Measurements from ENCODE around the gene TTC34.

The TTC34 gene

DNA sequence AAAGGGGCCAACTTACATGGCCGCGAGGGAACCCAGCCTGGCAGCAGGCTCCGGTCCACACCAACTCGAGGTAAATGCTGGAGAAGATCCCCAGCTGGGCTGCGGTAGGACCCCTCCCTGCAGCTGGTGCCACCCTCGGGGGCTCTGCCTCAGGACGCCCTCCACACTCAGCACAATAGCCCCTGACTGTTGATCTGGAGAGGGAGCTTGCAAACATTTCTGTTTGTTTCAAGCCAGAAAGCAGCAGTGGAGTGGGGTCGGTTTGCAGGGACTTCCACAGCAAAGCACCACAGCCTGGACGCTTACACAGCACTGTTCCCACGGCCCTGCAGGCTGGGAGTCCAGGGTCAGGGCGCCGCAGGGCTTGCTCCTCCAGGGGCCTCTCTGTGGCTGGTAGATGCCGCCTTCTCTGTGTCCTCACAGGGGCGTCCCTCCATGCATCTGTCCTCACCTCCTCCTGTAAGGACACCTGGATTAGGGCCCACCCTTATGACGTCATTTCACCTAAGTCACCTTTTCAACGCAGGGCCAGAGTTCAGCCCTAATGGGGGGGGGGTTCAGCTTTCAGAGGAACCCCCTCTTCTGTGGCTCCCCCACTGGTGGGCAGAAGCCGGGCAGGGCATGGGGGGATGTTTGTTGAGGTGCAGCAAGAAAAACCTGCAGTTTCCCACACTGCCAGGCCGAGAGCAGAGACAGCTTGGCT lies 24.1 kb upstream of the TTC34 start:
- Mint-ChIP-seq H3K36me3 (ENCODE audit: insufficient read depth) (no peaks in the 10 kb centered on the region), H3K27ac (ENCODE audit: low read depth) (no peak overlapping the region), H3K4me1 (peaks cover 4% of the 10 kb centered on the region), H3K4me3 (no peak overlapping the region), H3K9me3 (peaks cover 6% of the 10 kb centered on the region), H3K27me3 (peaks cover 24% of the 10 kb centered on the region)
- no peak for ATAC-seq (replicated peaks; ENCODE audit: extremely low read depth, poor library complexity, severe bottlenecking)
- DNase-seq (ENCODE audit: low spot score in 2 of 2): no peak

DNA sequence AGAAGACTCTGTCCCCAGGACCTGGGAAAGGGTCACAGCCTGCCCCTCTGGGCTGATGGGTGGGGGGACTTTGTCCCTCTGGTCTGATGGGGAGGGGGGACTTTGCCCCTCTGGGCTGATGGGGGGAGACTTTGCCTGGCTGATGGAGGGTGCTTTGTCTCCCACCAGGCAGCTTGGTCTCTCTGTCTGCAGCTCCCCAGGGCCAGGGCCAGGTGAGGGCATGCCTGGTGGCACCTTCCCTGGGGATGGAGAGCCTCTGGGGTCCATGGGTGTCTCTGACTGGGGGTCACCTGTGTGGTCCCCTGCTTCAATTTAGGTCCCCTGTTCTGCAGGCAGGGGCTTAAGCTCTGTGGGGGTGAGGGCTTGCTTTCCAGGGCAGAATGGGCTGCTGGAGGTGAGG lies 23.5 kb upstream of the TTC34 start:
- H3K27ac Mint-ChIP-seq (ENCODE audit: low read depth): no peak overlapping the region
- DNase-seq (ENCODE audit: low spot score in 2 of 2): no peak
- ATAC-seq (replicated peaks; ENCODE audit: extremely low read depth, poor library complexity, severe bottlenecking): no peak

DNA sequence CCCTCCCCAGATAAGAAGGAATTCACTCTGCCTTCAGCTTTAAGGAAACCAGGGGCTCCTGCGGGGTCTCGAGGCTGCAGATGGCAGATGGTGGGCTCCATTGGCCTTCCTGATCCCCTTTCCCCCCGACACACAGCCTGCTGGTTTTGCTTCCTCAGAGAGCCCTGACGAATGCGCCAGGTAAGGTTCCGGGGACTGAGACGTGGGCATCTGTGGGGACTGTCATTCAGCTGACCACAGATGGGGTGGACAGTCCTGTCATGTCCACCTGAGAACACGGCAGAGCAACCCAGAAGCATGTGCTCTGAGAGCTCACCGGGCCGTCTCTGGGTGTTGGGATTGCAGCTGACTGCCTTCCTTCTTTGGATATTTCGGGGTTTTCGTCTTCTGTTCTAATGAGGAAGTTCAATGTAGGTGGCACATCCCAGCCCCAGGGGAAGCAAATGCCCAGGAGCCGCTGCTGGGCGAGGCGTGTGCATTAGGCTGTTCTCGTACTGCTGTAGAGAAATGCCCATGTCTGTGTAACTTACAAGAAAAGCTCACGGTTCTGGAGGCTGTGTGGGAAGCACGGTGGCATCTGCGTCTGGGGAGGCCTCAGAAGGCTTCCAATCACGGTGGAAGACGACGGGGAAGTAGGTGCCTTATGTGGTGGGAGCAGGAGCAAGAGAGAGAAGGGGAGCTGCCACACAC lies 22.6 kb upstream of the TTC34 start:
- no peak for ATAC-seq (replicated peaks; ENCODE audit: extremely low read depth, poor library complexity, severe bottlenecking)
- peaks cover 4% of the 10 kb centered on the region for H3K4me1 Mint-ChIP-seq
- H3K4me3 Mint-ChIP-seq: no peak overlapping the region
- peaks cover 6% of the 10 kb centered on the region for H3K9me3 Mint-ChIP-seq
- DNase-seq (ENCODE audit: low spot score in 2 of 2): no peak
- H3K27ac Mint-ChIP-seq (ENCODE audit: low read depth): no peak overlapping the region
- H3K36me3 Mint-ChIP-seq (ENCODE audit: insufficient read depth): no peaks in the 10 kb centered on the region
- peaks cover 24% of the 10 kb centered on the region for H3K27me3 Mint-ChIP-seq

More for the DNA sequence above, 23.5 kb upstream of the TTC34 start:
- peaks cover 6% of the 10 kb centered on the region for H3K9me3 Mint-ChIP-seq
- H3K4me1 Mint-ChIP-seq: peaks cover 4% of the 10 kb centered on the region
- H3K27me3 Mint-ChIP-seq: peaks cover 24% of the 10 kb centered on the region
- H3K4me3 Mint-ChIP-seq: no peak overlapping the region
- H3K36me3 Mint-ChIP-seq (ENCODE audit: insufficient read depth): no peaks in the 10 kb centered on the region

DNA sequence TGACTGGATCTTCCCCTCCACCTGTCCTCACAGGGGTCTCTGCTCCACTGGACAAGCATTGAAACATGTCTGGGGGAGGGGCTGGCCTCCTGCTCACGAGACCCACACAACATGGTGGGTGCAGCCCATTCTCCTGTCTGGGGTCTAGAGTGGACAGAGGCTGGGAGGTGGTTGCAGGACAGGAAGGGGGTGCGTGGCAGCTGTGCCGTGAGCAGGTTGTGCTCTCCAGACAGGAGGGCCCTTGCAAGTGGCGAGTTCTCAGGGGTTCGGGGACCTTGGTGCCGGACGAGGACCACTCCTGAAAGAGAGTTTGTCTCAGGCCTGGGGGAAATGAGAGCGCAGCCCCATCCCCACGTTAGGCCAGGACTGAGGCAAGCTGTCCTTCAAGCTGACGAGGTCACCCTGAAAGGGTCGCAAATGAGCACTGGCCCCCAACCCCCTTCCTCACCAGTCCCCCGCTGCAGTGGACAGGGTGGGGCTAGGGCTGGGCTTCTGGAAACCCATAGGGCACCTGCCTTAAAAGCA lies 21.2 kb upstream of the TTC34 start:
- Mint-ChIP-seq H3K4me1 (peaks cover 4% of the 10 kb centered on the region), H3K36me3 (ENCODE audit: insufficient read depth) (no peaks in the 10 kb centered on the region), H3K4me3 (no peak overlapping the region), H3K9me3 (peaks cover 4% of the 10 kb centered on the region), H3K27me3 (peaks cover 36% of the 10 kb centered on the region), H3K27ac (ENCODE audit: low read depth) (no peak overlapping the region)
- ATAC-seq (replicated peaks; ENCODE audit: extremely low read depth, poor library complexity, severe bottlenecking) (no peak), DNase-seq (ENCODE audit: low spot score in 2 of 2) (no peak)

DNA sequence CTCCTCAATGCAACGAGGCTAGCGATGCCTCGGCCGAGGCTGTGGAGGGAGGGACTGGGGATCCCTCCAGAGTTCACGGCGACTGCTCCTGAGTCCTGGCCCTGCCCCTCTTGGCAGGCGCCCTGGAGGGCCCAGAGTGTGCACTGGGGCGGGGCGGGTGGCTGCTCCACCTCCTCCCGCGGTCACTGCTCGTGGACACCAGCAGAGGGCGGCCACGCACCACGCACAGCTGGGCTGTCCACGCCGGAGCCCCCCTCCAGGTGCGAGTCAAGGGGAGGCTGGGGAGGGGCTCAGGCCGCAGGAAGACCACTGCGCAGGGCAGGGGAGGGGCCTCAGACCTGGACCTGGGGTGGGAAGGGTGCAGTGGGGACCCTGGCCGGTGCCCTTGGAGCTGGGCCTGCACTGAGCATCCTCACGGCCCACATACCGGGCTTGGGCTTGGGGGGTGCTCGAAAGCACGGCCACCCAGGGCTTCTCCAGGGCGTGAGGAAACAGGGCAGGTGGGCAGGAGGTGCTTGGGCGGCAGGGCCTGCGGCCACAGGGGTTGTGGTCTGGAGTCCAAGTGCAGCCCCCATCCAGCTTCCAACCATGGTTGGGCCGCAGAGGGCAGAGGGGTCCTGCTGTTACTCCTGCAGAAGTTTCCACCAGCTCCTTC lies 20.6 kb upstream of the TTC34 start:
- H3K4me3 Mint-ChIP-seq: no peak overlapping the region
- DNase-seq (ENCODE audit: low spot score in 2 of 2) (no peak), ATAC-seq (replicated peaks; ENCODE audit: extremely low read depth, poor library complexity, severe bottlenecking) (no peak)
- H3K9me3 Mint-ChIP-seq: no peaks in the 10 kb centered on the region
- no peaks in the 10 kb centered on the region for H3K36me3 Mint-ChIP-seq (ENCODE audit: insufficient read depth)
- H3K27me3 Mint-ChIP-seq: peaks cover 37% of the 10 kb centered on the region
- no peak overlapping the region for H3K27ac Mint-ChIP-seq (ENCODE audit: low read depth)
- H3K4me1 Mint-ChIP-seq: peaks cover 4% of the 10 kb centered on the region

DNA sequence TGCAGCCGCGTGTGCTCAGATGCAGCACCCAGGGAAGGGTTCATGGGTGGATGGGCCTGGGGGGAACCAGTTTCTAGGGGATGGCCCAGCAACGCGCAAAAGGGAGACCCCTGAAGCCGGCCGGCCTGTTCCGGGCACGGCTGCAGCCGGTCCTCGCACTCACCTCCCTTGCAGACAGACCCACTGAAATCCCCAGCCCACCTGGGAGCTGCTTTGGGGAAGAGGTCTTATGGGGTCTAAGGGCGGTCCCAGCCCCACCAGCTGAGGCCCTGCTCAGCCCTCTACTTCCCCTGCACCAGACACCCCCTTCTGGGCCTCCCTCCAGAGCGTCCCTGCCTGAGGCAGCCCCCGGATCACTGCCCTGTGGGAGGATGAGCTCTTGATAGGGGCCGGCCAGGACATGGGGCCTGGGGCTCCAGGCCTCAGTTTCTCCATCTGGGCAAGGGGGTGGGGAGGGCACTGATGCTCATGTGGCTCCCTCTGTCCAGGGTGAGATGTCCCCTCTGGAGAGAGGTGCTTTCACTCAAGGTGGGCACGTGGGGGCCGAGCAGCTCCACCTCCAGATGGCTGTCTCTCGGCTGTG lies 20.0 kb upstream of the TTC34 start:
- peaks cover 37% of the 10 kb centered on the region for H3K27me3 Mint-ChIP-seq
- DNase-seq (ENCODE audit: low spot score in 2 of 2) (no peak), ATAC-seq (replicated peaks; ENCODE audit: extremely low read depth, poor library complexity, severe bottlenecking) (no peak)
- H3K27ac Mint-ChIP-seq (ENCODE audit: low read depth): no peak overlapping the region
- no peak overlapping the region for H3K4me3 Mint-ChIP-seq
- H3K4me1 Mint-ChIP-seq: peaks cover 4% of the 10 kb centered on the region
- H3K36me3 Mint-ChIP-seq (ENCODE audit: insufficient read depth): no peaks in the 10 kb centered on the region
- no peaks in the 10 kb centered on the region for H3K9me3 Mint-ChIP-seq

DNA sequence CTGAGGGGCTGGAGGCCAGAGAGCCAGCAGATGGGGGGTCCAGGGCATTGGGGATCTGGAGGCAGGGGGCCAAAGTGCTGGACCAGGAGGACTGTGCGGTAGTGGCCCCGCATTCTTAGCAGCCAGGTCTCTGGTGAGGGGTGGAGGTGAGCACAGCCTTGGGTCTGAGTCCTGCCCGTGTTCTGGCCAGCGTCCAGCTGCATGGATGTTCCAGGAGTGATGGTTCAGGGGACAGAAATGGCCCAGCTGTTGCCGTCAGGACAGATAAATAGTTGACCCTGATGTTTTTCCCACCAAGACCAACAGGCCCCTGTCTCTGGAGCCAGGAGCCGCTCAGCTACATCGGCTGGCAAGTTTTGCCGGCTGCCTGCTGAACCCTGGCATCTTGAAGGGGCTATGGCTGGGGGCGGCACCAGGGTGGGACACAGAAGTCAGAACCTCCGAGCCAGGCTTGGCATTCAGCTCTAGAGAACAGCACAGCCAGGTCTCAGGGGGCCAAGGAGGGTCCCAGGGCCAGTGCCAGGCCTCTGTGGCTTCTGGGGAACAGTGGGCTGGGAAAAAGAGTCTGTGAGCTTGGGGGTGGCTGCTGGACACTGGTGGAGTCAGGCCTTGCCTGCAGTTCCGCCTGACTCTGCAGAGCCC lies 19.4 kb upstream of the TTC34 start:
- Mint-ChIP-seq H3K27ac (ENCODE audit: low read depth) (no peak overlapping the region), H3K4me1 (peaks cover 4% of the 10 kb centered on the region), H3K4me3 (no peak overlapping the region), H3K9me3 (no peaks in the 10 kb centered on the region), H3K27me3 (peaks cover 37% of the 10 kb centered on the region), H3K36me3 (ENCODE audit: insufficient read depth) (no peaks in the 10 kb centered on the region)
- DNase-seq (ENCODE audit: low spot score in 2 of 2) (no peak), ATAC-seq (replicated peaks; ENCODE audit: extremely low read depth, poor library complexity, severe bottlenecking) (no peak)

DNA sequence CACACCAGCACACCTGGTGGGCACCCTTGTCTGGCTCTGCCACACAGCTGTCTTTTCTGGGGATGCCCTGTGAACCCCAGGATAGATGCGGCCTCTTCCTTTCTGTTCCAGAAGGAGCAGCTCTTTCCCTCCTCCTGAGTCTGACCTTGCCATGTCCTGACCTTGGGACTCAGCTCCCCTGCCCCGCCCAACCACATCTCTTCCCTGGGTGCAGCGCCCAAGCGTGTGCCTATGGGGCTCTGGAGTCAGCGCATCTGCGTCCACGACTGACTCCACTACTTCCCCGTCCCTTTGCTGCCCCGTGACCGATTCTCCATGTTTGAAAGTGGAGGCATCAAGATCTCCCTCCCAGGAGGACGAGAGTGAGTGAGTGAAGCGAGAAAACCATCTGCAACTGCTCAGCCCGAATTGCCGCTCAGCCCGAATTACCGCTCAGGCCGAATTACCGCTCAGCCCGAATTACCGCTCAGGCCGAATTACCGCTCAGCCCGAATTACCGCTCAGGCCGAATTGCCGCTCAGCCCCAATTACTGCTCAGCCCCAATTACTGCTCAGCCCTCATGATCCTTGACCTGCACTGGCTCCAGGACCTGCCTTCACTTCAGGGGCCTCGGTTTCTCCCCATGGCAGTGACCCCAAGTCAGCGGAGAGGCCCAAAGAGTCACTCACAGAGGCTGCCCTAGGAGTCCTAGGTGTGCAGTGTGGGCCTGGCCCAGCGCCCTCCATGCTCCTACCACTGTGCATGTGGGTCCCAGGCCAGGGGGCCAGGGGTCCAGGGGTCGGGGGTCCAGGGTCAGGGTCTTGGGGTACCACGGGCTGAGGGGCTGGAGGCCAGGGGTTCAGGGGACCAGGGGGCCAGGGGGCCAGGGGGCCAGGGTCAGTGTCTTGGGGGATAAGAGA lies 18.6 kb upstream of the TTC34 start:
- no peak for ATAC-seq (replicated peaks; ENCODE audit: extremely low read depth, poor library complexity, severe bottlenecking)
- H3K27ac Mint-ChIP-seq (ENCODE audit: low read depth): no peak overlapping the region
- H3K27me3 Mint-ChIP-seq: peaks cover 34% of the 10 kb centered on the region
- H3K4me1 Mint-ChIP-seq: peaks cover 4% of the 10 kb centered on the region
- no peaks in the 10 kb centered on the region for H3K9me3 Mint-ChIP-seq
- no peak for DNase-seq (ENCODE audit: low spot score in 2 of 2)
- no peaks in the 10 kb centered on the region for H3K36me3 Mint-ChIP-seq (ENCODE audit: insufficient read depth)
- no peak overlapping the region for H3K4me3 Mint-ChIP-seq

DNA sequence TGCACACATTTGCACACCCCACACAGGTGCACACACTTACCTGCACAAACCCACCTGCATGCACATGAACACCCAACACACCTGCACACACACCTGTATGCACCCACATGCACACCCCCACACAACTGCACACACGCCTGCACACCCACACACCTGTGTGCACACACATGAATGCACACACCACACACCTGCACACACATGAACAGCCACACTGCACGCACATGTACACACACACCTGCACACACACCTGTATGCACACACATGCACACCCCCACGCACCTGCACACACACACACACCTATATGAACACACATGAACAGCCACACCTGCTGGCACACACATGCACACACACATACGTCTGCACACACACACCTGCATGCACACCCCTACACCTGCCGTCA lies 17.9 kb upstream of the TTC34 start:
- Mint-ChIP-seq H3K36me3 (ENCODE audit: insufficient read depth) (no peaks in the 10 kb centered on the region), H3K4me3 (no peak overlapping the region), H3K27ac (ENCODE audit: low read depth) (no peak overlapping the region), H3K27me3 (peaks cover 28% of the 10 kb centered on the region), H3K9me3 (no peaks in the 10 kb centered on the region), H3K4me1 (peaks cover 4% of the 10 kb centered on the region)
- no peak for ATAC-seq (replicated peaks; ENCODE audit: extremely low read depth, poor library complexity, severe bottlenecking)
- no peak for DNase-seq (ENCODE audit: low spot score in 2 of 2)

DNA sequence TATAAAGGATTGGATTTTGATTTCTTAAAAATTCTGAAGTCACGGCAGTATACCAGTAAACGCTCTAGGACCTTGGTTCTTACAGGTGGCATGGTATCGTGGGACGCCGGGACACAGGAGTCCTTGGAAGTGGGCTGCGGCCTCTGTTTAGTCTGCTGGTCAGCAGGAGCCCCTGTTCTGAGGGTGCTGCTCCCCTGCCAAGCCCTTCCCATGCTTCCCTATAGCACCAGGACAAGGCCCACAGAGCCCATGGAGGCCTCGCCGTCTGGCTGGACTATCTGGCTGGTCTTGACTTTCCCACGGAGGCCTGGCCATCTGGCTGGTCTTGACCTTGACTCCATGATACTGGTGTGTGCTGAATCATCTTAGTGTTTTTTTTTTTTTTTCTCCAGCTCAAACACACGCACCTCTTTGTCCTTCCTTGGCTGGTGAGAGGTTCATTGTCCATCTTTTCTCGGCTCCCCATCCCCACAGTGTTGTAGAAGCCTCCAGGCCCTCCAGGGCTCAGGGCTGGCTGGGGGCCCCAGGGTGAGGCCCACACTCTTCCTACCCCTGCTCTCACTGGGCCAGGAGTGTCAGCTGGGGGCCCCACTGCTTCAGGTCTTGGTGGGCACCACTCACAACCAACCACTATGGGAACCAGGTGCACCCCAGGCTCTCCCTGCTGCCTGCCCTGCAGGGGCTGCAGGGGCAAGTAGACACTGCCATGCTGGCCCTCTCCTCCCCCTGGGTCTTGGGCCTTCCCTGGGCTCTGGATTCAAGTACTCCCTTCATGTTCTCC lies 16.5 kb upstream of the TTC34 start:
- Mint-ChIP-seq H3K36me3 (ENCODE audit: insufficient read depth) (no peaks in the 10 kb centered on the region), H3K4me1 (no peaks in the 10 kb centered on the region)

DNA sequence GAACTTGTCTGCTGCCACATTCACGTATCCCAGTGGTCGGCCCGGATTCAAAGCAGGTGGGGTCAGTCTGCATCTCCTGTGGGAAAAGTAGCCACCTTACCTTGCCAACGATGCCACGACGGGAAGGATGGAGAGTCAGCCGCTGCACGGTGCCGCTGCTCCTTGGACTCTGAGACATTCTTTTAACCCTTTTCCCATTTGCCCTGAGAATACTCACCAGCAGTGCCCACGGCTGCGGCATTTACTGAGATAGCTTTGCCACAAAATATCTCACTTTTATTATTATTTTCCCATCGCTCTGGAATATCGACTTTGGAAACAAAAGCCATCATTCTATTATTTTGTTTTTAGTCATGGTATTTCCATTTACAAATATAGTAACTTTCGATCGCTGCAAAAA lies 15.3 kb upstream of the TTC34 start:
- H3K27me3 Mint-ChIP-seq: peaks cover 22% of the 10 kb centered on the region
- H3K27ac Mint-ChIP-seq (ENCODE audit: low read depth): no peak overlapping the region
- no peak for DNase-seq (ENCODE audit: low spot score in 2 of 2)
- no peak for ATAC-seq (replicated peaks; ENCODE audit: extremely low read depth, poor library complexity, severe bottlenecking)
- no peaks in the 10 kb centered on the region for H3K36me3 Mint-ChIP-seq (ENCODE audit: insufficient read depth)
- no peaks in the 10 kb centered on the region for H3K9me3 Mint-ChIP-seq
- H3K4me1 Mint-ChIP-seq: no peaks in the 10 kb centered on the region
- H3K4me3 Mint-ChIP-seq: no peak overlapping the region

More for the DNA sequence above, 16.5 kb upstream of the TTC34 start:
- ATAC-seq (replicated peaks; ENCODE audit: extremely low read depth, poor library complexity, severe bottlenecking) (no peak), DNase-seq (ENCODE audit: low spot score in 2 of 2) (no peak)
- Mint-ChIP-seq H3K27ac (ENCODE audit: low read depth) (no peak overlapping the region), H3K4me3 (no peak overlapping the region), H3K27me3 (peaks cover 13% of the 10 kb centered on the region), H3K9me3 (no peaks in the 10 kb centered on the region)
